Right atrium auricular region (tissue), 2 donors: Measurements from ENCODE around the gene RIPK1. TPM values are rescaled to one million over a fixed set of nuclear protein-coding genes. Genes with fewer than 3 reads are reported as not detected.

Experiments used
- DNase-seq: peaks from one replicate; pipeline ENCODE4 v3.0.0-alpha.2; 2019; ENCODE audit warnings: low spot score
- H3K27ac ChIP-seq, 2 donors: fragments of 200-600 bp; sonication (generic); 1 replicate in 1 of 2; 2 replicates in 1 of 2; pipeline ENCODE4 v1.5.1; 2016 to 2019
- H3K27me3 ChIP-seq, 2 donors: fragments of 200-600 bp; sonication (generic); one replicate each; pipeline versions ENCODE4 v1.5.1 to v1.6.0; 2017 to 2019
- H3K36me3 ChIP-seq: fragments of 200-600 bp; sonication (generic); one replicate; pipeline ENCODE4 v1.5.1; 2016
- H3K4me1 ChIP-seq, 2 donors: fragments of 200-600 bp; sonication (generic); one replicate each; pipeline versions ENCODE4 v1.5.1 to v1.6.0; 2017 to 2019
- H3K4me3 ChIP-seq, 2 donors: fragments of 200-600 bp; sonication (generic); 1 replicate in 1 of 2; 2 replicates in 1 of 2; pipeline ENCODE4 v1.5.1; 2017 to 2019; ENCODE audit warnings: mild to moderate bottlenecking in 1 of 2, moderate library complexity in 1 of 2
- H3K9me3 ChIP-seq, 2 donors: fragments of 200-600 bp; sonication (generic); one replicate each; pipeline ENCODE4 v1.5.1; 2019
- total RNA-seq, 2 donors: library from RNA; depleted of rRNA; stranded (reverse); fragments of >200 nt; gene quantifications; one replicate each; pipeline ENCODE4 v1.1.0, GENCODE V29; 2016
- TF ChIP-seq, protein P1 (sequence below), 2 donors: fragments of 200-600 bp; sonication (generic); IDR thresholded peaks; one replicate each; pipeline ENCODE4 v1.5.1; 2019; ENCODE audit warnings: antibody characterized with exemption in 2 of 2

The RIPK1 gene
- total RNA-seq, 2 donors from 2014 or later, result 9.5 to 11.3 TPM

DNA sequence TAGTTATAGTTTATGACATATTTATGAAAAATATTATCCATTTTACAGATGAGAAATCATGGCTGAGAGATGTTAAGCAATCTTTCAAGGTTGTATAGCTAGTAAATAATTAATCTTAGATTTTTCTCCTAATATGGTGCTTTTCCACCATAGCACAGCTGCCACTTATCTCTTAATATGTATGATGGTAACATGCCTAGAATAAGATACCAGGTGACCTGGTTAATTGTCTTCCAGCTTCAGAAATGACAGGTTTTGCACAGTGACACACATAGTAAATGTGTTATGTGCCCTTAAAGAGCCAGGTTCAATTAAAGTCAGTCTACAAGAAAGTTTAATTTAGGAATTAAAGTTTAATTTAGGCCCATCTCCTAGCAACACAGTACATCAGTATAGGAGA, 74.2 kb downstream of the RIPK1 start:
- Histone ChIP-seq H3K4me3 (no peak overlapping the region), H3K27me3 (no peaks in the 10 kb centered on the region), H3K4me1 (peaks cover 0 to 6% of the 10 kb centered on the region in 2 donors), H3K9me3 (no peaks in the 10 kb centered on the region), H3K36me3 (peaks cover under 1% of the 10 kb centered on the region), H3K27ac (no peak overlapping the region)
- DNase-seq, result no peak
- TF ChIP-seq, protein P1, sequence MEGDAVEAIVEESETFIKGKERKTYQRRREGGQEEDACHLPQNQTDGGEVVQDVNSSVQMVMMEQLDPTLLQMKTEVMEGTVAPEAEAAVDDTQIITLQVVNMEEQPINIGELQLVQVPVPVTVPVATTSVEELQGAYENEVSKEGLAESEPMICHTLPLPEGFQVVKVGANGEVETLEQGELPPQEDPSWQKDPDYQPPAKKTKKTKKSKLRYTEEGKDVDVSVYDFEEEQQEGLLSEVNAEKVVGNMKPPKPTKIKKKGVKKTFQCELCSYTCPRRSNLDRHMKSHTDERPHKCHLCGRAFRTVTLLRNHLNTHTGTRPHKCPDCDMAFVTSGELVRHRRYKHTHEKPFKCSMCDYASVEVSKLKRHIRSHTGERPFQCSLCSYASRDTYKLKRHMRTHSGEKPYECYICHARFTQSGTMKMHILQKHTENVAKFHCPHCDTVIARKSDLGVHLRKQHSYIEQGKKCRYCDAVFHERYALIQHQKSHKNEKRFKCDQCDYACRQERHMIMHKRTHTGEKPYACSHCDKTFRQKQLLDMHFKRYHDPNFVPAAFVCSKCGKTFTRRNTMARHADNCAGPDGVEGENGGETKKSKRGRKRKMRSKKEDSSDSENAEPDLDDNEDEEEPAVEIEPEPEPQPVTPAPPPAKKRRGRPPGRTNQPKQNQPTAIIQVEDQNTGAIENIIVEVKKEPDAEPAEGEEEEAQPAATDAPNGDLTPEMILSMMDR (IDR thresholded peaks at IDR 0.05), result no peak

DNA sequence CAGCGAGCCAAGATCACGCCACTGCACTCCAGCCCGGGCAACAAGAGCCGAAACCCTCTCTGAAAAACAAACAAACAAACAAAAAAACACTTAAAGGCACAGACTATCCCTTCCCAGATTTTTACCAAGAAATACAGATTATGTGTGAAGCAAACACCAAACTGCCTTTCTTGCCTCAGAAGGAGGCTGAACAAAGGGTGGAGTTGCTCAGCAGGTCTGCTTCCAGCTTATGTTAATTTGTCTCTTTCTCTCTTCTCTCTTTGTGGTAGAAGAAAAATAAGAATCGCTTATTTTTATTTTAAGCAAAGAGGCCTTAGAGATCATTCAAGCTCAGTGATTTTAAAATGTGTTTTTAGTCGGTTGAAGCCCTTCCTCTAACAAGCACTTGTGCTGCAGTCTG, 74.9 kb downstream of the RIPK1 start:
- no peak overlapping the region for H3K4me3 ChIP-seq
- H3K27me3 ChIP-seq, result no peaks in the 10 kb centered on the region
- peaks cover 0 to 3% of the 10 kb centered on the region in 2 donors for H3K9me3 ChIP-seq
- H3K27ac ChIP-seq, result no peak overlapping the region
- TF ChIP-seq, protein P1 (IDR thresholded peaks at IDR 0.05), result no peak
- H3K4me1 ChIP-seq, result peaks cover 0 to 6% of the 10 kb centered on the region in 2 donors
- peaks cover 7% of the 10 kb centered on the region for H3K36me3 ChIP-seq
- no peak for DNase-seq

DNA sequence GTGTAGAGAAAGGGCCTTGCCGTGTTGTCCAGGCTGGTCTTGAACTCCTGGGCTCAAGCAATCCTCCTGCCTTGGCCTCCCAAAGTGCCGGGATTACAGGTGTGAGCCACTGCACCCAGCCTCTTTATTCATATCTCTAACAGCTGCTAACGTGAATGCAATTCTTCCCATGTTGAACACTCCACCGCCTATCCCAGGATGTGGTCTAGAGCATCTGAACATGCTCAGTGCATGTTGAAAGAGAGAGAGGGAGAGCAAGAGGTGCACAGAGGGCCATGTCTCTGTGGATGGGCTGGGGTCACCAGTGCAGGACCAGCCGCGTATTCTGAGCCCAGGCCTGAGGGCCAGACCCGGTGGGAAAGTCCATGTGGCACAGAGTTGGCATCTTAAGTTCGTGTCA, 76.3 kb downstream of the RIPK1 start:
- TF ChIP-seq, protein P1 (IDR thresholded peaks at IDR 0.05), result no peak
- Histone ChIP-seq H3K9me3 (peaks cover 0 to 3% of the 10 kb centered on the region in 2 donors), H3K27me3 (no peaks in the 10 kb centered on the region), H3K4me3 (no peak overlapping the region), H3K27ac (no peak overlapping the region), H3K36me3 (peaks cover 8% of the 10 kb centered on the region), H3K4me1 (peaks cover 0 to 3% of the 10 kb centered on the region in 2 donors)
- no peak for DNase-seq

DNA sequence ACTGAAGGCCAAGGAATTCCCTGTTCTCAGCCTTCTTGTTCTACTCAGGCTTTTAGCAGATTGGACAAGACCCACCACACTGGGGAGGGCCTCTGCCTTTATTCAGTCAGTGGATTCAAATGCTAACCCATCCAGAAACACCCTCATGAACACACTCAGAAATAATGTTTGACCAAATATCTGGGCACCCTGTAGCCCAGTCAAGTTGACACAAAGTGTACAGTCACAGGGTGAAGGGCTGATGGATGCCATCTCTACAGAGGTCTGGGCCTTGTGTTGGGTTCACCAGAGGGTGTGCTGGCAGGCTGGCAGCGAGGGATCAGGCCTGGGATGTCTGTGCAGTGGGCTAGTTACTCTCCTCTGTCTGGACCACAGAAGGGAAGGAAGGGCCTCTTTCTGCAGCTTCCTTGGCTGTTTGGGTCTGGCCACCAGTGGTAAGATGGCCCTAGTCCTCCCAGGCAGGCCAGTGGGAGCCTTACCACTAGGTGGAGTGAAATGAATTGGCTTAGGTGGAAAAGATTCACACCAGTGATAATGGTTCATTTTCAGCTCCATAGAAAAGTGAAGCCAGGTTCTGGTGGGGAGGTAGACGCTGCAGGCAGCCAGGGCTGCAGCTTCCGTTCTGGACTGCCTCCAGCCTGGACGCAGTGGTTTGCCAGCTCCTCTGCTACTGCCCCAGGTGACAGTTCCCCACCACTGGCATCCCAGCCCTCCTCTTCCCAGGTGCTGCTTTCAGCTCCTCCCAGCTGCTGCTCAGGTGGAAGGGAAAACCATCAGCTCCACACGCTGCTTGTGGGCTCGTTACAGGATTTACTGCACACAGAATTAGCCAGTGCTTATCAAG, 79.8 kb downstream of the RIPK1 start:
- no peak overlapping the region for H3K27ac ChIP-seq
- no peak for DNase-seq
- TF ChIP-seq, protein P1 (IDR thresholded peaks at IDR 0.05), result no peak
- H3K4me3 ChIP-seq, result no peak overlapping the region
- peaks cover 0 to 3% of the 10 kb centered on the region in 2 donors for H3K9me3 ChIP-seq
- no peaks in the 10 kb centered on the region for H3K4me1 ChIP-seq
- H3K27me3 ChIP-seq, result no peaks in the 10 kb centered on the region
- peaks cover 8% of the 10 kb centered on the region for H3K36me3 ChIP-seq

DNA sequence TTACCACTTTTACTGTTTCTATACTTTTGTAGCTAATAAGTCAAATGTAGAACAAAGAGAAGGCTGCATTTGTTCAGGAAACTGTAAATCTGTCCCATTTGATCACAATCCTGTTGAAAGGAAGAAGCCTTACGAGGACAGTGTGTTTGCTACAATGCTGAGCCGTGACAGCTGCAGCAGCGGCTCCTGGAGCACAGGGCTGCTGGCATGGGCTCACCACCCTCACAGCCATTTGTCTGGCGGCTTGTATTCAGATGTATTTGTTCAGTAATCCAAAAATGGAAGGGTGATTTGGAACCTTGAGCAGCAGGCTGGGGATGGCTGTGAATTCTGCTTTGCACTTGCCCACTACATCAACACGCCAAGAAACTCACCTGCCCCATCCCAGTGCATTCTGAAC, 83.4 kb downstream of the RIPK1 start:
- H3K27ac ChIP-seq, result no peak overlapping the region
- no peak overlapping the region for H3K4me3 ChIP-seq
- H3K4me1 ChIP-seq, result peaks cover 0 to 9% of the 10 kb centered on the region in 2 donors
- H3K27me3 ChIP-seq, result no peaks in the 10 kb centered on the region
- DNase-seq, result no peak
- peaks cover 15% of the 10 kb centered on the region for H3K36me3 ChIP-seq
- TF ChIP-seq, protein P1 (IDR thresholded peaks at IDR 0.05), result no peak
- peaks cover 0 to 3% of the 10 kb centered on the region in 2 donors for H3K9me3 ChIP-seq
